BLaER1 (cell line): Measurements from ENCODE around the gene YAF2.

Experiments used
- H3K27ac ChIP-seq: shearing (Covaris generic); formaldehyde crosslinking; 2 replicates; pipeline ENCODE4 v1.8.1; 2022
- H3K27me3 ChIP-seq: shearing (Covaris generic); formaldehyde crosslinking; 2 replicates; pipeline ENCODE4 v1.8.1; 2022
- H3K36me3 ChIP-seq: shearing (Covaris generic); formaldehyde crosslinking; 2 replicates; pipeline ENCODE4 v1.8.1; 2022
- H3K4me1 ChIP-seq: shearing (Covaris generic); formaldehyde crosslinking; 2 replicates; pipeline ENCODE4 v1.8.1; 2022
- H3K4me2 ChIP-seq: shearing (Covaris generic); formaldehyde crosslinking; 2 replicates; pipeline ENCODE4 v1.8.1; 2022
- H3K4me3 ChIP-seq: shearing (Covaris generic); formaldehyde crosslinking; 2 replicates; pipeline ENCODE4 v1.8.1; 2022
- H3K9ac ChIP-seq: shearing (Covaris generic); formaldehyde crosslinking; 2 replicates; pipeline ENCODE4 v1.8.1; 2022
- H3K9me3 ChIP-seq: shearing (Covaris generic); formaldehyde crosslinking; 2 replicates; pipeline ENCODE4 v1.8.1; 2022
- H4K20me1 ChIP-seq: shearing (Covaris generic); formaldehyde crosslinking; 2 replicates; pipeline ENCODE4 v1.8.1; 2022
- Cebpa-rat ChIP-seq: shearing (Covaris generic); IDR thresholded peaks from 2 replicates; pipeline ENCODE4 v1.8.1; 2022

Gene YAF2

GRCh38 chr12:42109031-42109430, 129.0 kb downstream of the YAF2 start:
- no peaks in the 10 kb centered on the region for H3K27me3 ChIP-seq
- H3K4me1 ChIP-seq, result peaks cover 9% of the 10 kb centered on the region; the same call in 1 of the 2 replicates
- peaks cover 19% of the 10 kb centered on the region for H3K9me3 ChIP-seq
- H4K20me1 ChIP-seq, result no peaks in the 10 kb centered on the region
- H3K4me2 ChIP-seq, result no peak overlapping the region
- peaks cover 41% of the 10 kb centered on the region for H3K36me3 ChIP-seq
- no peak for TF ChIP-seq Cebpa-rat
- no peak overlapping the region for H3K9ac ChIP-seq
- no peak overlapping the region for H3K27ac ChIP-seq
- no peak overlapping the region for H3K4me3 ChIP-seq
